HepG2 (cell line): Measurements from ENCODE around the gene CAGE1.

Source experiments
- POLR2A ChIP-seq, 2 experiments: IDR thresholded peaks; 2 replicates each; pipeline ENCODE4 v1.6.1; 2011; ENCODE audit warnings: low read depth in 2 of 2, low read length in 2 of 2, mild to moderate bottlenecking in 1 of 2, moderate library complexity in 1 of 2; ENCODE audit not compliant: insufficient read depth in 1 of 2
- SMARCC2 ChIP-seq: fragments of 450-650 bp; IDR thresholded peaks from 2 replicates; pipeline ENCODE4 v1.6.1; 2017; ENCODE audit warnings: antibody characterized with exemption, mild to moderate bottlenecking
- TF ChIP-seq, protein P1 (sequence below): IDR thresholded peaks from 2 replicates; pipeline ENCODE4 v1.6.1; 2012; ENCODE audit warnings: low read length, improper control_type of control experiment

DNA sequence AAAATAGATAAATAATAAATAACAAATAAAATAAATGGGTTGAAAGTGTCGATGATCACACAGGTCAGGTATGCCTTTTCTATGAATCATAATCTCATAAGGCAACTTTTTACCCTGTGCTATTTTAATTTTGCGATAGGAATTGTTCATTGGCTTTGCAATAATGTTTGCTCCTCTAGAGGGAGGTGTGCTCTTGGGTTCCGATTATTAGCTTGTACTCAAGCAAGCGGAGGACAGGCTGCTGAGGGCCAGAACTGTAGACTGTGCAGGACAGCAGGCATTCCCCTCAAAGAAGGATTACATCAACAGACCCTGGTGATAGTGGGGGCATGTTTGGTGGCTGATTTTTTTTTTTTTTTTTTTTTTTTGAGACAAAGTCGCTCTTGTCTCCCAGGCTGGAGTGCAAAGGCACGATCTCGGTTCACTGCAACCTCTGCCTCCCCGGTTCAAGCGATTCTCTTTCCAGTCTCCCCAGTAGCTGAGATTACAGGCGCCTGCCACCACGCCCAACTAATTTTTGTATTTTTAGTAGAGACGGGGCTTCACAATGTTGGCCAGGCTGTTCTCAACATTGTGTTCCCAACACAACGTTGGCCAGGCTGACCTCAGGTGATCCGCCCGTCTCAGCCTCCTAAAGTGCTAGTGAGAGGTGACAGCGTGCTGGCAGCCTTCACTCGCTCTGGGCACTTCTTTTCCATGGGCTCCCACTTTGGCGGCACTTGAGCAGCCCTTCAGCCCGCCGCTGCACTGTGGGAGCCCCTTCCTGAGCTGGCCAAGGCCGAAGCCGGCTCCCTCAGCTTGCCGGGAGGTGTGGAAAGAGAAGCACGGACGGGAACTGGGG is 35.6 kb upstream of the CAGE1 start:
- no peak for TF ChIP-seq SMARCC2
- TF ChIP-seq, protein P1, sequence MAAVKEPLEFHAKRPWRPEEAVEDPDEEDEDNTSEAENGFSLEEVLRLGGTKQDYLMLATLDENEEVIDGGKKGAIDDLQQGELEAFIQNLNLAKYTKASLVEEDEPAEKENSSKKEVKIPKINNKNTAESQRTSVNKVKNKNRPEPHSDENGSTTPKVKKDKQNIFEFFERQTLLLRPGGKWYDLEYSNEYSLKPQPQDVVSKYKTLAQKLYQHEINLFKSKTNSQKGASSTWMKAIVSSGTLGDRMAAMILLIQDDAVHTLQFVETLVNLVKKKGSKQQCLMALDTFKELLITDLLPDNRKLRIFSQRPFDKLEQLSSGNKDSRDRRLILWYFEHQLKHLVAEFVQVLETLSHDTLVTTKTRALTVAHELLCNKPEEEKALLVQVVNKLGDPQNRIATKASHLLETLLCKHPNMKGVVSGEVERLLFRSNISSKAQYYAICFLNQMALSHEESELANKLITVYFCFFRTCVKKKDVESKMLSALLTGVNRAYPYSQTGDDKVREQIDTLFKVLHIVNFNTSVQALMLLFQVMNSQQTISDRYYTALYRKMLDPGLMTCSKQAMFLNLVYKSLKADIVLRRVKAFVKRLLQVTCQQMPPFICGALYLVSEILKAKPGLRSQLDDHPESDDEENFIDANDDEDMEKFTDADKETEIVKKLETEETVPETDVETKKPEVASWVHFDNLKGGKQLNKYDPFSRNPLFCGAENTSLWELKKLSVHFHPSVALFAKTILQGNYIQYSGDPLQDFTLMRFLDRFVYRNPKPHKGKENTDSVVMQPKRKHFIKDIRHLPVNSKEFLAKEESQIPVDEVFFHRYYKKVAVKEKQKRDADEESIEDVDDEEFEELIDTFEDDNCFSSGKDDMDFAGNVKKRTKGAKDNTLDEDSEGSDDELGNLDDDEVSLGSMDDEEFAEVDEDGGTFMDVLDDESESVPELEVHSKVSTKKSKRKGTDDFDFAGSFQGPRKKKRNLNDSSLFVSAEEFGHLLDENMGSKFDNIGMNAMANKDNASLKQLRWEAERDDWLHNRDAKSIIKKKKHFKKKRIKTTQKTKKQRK = no peak
- TF ChIP-seq POLR2A (IDR thresholded peaks at IDR 0.05; ENCODE audit: insufficient read depth in 1 of 2, low read depth in 2 of 2, low read length in 2 of 2) = no peak
